Fibroblast of lung (primary cell): ENCODE data around the gene TASOR2.

Source experiments
- CTCF ChIP-seq, 2 donors: IDR thresholded peaks in 1 of 2; conservative IDR thresholded peaks in 1 of 2; 1 replicate in 1 of 2; 2 replicates in 1 of 2; pipeline ENCODE4 v1.5.1; 2011 to 2012; ENCODE audit warnings: low read length in 2 of 2, control low read depth in 1 of 2, inconsistent platforms in 1 of 2, low read depth in 1 of 2, mild to moderate bottlenecking in 1 of 2
- EZH2 ChIP-seq: IDR thresholded peaks from 2 replicates; pipeline ENCODE4 v1.5.1; 2012; ENCODE audit warnings: low read length, control low read depth, mild to moderate bottlenecking; ENCODE audit errors: missing control alignments

GRCh38 chr10:5730766-5731165 lies 46.1 kb downstream of the TASOR2 start:
- TF ChIP-seq CTCF (conservative IDR thresholded peaks at IDR 0.05 in 1 of 2, IDR thresholded peaks at IDR 0.05 in 1 of 2; ENCODE audit: low read depth in 1 of 2, low read length in 2 of 2): no peak
- TF ChIP-seq EZH2: no peak
